ENCODE measurements around the gene ANO2. TPM values are rescaled to one million over a fixed set of nuclear protein-coding genes. Genes with fewer than 3 reads are reported as not detected.
A peak's percentile ranks its signal among the peaks of the same experiment; 100 is the strongest.

Gene ANO2
- total RNA-seq, 1 donor from 2014 or later: 1.5 TPM

DNA sequence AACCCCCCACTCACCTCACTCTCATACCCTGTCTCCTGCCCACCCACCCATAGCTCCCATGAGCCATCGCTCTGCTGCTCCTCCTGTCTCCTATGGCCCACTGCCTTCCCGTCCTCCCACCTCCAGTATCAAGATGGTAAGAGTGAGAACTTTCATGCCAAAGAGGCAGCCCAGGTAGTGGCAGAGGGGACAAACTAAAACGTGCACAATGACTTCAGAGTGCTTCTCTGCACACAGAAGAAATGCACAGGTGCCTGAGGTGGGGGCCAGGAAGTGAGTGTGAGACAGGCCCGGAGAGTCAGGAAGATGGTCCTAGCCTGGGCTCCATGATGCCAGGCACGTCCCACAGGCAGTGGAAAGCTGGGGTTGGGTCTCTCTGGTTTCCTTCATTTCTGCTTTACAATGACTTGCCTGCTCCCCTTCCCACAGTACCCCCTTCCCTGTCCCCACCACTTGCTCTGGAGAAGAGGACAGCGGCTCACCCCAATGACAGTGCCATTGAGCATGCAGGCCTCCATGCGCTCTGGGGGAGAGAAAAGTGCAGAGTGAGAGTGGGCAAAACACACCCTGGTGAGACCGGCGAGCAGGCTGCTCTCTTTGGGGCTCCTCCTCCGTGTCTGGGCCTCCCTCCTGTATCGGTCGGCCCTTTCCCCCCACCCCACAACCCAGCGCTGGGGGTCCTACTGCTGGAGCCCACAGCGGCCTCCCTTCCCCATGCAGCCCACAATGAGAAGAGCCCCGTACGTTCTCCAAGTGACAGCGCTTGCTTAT is 22.8 kb upstream of the ANO2 start:
- DNase-seq (ENCODE audit: low read depth): no peak
- H3K27me3 ChIP-seq (ENCODE audit: control insufficient read depth, insufficient read depth, low read length): peaks cover 7% of the 10 kb centered on the region
- no peaks in the 10 kb centered on the region for H3K36me3 ChIP-seq (ENCODE audit: control insufficient read depth, insufficient read depth, low read length)
- H3K4me3 ChIP-seq (ENCODE audit: low read depth, low read length): no peak overlapping the region
- TF ChIP-seq, protein P1, sequence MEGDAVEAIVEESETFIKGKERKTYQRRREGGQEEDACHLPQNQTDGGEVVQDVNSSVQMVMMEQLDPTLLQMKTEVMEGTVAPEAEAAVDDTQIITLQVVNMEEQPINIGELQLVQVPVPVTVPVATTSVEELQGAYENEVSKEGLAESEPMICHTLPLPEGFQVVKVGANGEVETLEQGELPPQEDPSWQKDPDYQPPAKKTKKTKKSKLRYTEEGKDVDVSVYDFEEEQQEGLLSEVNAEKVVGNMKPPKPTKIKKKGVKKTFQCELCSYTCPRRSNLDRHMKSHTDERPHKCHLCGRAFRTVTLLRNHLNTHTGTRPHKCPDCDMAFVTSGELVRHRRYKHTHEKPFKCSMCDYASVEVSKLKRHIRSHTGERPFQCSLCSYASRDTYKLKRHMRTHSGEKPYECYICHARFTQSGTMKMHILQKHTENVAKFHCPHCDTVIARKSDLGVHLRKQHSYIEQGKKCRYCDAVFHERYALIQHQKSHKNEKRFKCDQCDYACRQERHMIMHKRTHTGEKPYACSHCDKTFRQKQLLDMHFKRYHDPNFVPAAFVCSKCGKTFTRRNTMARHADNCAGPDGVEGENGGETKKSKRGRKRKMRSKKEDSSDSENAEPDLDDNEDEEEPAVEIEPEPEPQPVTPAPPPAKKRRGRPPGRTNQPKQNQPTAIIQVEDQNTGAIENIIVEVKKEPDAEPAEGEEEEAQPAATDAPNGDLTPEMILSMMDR (IDR thresholded peaks at IDR 0.05; ENCODE audit: insufficient read depth, low read length, poor library complexity, severe bottlenecking): no peak

DNA sequence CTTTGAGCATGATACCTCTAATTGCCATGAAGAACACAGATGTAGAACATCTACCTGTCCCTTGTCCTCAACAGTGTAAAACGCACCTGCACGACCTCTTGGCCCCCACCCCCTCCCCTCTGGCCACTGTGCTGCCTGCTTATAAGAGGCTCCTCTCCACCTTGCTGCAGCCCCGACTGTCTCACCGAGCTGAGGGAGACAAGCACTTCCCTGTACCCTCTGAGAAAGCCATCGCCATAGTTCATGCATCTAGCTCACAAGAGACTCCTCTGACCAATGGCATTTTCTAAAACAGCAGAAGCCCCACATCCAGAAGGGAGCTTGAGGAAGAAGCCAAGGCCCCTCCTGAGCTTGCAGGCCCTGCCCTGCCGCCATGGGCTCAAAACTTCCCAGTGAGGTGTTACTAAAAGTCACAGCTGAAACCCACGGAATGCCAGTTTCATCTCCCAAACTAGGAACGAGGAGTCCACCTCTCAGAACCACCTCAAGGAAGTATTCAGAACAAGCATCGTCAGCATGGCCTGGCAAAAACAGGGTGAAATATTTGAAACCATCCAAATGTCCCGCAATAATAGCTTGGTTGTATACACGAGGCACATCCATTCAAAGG is 21.5 kb upstream of the ANO2 start:
- Histone ChIP-seq H3K27me3 (ENCODE audit: control insufficient read depth, insufficient read depth, low read length) (peaks cover 7% of the 10 kb centered on the region), H3K4me3 (ENCODE audit: low read depth, low read length) (no peak overlapping the region), H3K36me3 (ENCODE audit: control insufficient read depth, insufficient read depth, low read length) (no peaks in the 10 kb centered on the region)
- TF ChIP-seq, protein P1 (IDR thresholded peaks at IDR 0.05; ENCODE audit: insufficient read depth, low read length, poor library complexity, severe bottlenecking): no peak
- DNase-seq (ENCODE audit: low read depth): no peak

DNA sequence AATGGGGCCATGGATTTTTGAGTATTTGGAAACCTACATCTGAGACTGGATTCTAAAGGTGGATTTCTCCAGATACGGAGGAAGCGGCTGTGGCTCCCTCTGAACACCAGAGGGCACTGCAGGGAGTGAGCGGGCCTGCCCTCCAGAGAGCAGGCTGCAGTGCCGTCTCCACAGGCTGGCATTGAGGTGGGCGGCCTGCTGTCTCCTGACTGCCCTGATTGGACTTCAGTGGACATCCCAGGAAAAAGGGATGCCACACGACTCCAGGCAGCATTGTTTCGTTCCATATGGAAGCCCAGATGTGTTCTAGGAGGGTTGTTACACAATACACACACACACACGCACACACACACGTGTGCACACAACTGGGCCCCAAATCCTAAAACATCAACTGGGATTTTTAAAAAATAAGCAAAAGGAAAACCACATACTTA is 20.9 kb upstream of the ANO2 start:
- DNase-seq (ENCODE audit: low read depth): no peak
- no peaks in the 10 kb centered on the region for H3K36me3 ChIP-seq (ENCODE audit: control insufficient read depth, insufficient read depth, low read length)
- TF ChIP-seq, protein P1 (IDR thresholded peaks at IDR 0.05; ENCODE audit: insufficient read depth, low read length, poor library complexity, severe bottlenecking): peak; percentile 92
- H3K27me3 ChIP-seq (ENCODE audit: control insufficient read depth, insufficient read depth, low read length): peaks cover 7% of the 10 kb centered on the region
- no peak overlapping the region for H3K4me3 ChIP-seq (ENCODE audit: low read depth, low read length)

DNA sequence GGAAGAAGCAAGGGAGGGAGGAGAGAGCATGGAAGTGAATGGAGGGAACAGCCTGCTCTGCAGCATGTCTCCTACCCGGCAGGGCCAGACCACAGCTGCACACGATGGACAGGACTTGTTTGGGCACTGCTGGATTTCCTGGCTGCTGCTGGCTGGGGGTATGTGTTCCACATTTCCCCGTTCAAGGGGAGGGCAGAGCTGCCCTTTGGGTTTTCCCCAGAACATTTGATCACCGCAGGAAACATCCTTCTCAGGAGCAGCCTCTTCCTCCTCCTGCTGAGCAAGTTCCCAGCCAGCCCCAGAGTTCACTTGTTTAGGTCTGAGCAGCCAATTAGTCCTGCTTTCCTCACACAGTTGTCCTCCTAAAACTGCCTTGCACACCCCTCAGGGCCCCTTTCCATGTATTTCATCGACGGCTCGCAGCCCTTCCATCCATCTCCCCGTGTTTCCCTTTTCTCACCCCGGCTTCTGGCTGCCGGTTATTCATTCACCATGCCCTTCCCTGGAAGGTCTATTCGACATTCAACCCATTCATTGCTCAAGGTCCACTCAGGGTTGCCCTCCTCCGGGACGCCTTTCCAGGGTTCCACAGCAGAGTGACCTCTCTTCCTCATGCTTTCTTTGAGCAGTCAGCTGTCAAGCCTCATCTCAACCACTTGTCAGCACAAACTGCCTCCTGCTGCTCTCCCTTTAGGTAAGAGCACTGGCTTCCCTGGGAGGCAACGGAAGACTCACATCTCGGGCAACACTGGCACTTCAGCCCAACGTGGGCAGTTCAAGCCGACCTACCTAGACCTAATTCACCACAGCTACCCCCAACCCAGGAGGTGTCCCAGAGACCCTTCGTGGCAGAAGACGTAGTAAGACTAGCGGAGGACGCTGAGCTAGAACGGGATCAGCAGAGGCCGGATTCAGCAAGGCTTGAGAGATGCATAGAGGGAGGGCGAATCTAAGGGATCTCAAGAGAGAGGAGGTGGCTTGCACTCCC is 20.1 kb upstream of the ANO2 start:
- no peaks in the 10 kb centered on the region for H3K36me3 ChIP-seq (ENCODE audit: control insufficient read depth, insufficient read depth, low read length)
- peaks cover 7% of the 10 kb centered on the region for H3K27me3 ChIP-seq (ENCODE audit: control insufficient read depth, insufficient read depth, low read length)
- TF ChIP-seq, protein P1 (IDR thresholded peaks at IDR 0.05; ENCODE audit: insufficient read depth, low read length, poor library complexity, severe bottlenecking): no peak
- H3K4me3 ChIP-seq (ENCODE audit: low read depth, low read length): no peak overlapping the region
- no peak for DNase-seq (ENCODE audit: low read depth)

DNA sequence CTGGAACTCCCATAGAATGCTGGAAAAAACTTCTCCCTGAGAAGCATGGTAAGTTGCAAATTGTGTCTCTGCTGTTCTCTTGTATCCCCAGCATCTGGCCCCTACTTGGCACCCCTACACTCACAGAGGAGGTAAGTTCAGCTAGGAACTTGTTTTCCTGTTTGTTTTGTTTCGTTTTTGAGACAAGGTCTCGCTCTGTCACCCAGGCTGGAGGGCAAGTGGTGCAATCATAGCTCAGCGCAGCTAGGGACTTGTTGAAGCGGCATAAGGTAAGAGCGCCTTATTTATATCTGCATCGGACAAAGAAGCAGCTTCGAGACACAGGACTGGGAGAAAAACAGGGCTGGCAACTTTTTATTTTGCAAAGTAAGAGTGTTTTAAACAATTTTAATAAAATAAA is 18.5 kb upstream of the ANO2 start:
- no peaks in the 10 kb centered on the region for H3K36me3 ChIP-seq (ENCODE audit: control insufficient read depth, insufficient read depth, low read length)
- H3K27me3 ChIP-seq (ENCODE audit: control insufficient read depth, insufficient read depth, low read length): peaks cover 7% of the 10 kb centered on the region
- H3K4me3 ChIP-seq (ENCODE audit: low read depth, low read length): no peak overlapping the region
- no peak for DNase-seq (ENCODE audit: low read depth)
- TF ChIP-seq, protein P1 (IDR thresholded peaks at IDR 0.05; ENCODE audit: insufficient read depth, low read length, poor library complexity, severe bottlenecking): no peak
